ENCODE data around the gene CBLC.

GRCh38 chr19:44847144-44848035 lies 69.7 kb downstream of the CBLC start:
- TF ChIP-seq BACH2 (CRISPR knock-in tag; IDR thresholded peaks at IDR 0.05; ENCODE audit: borderline replicate concordance) = no peak
- no peak for TF ChIP-seq SNAI2 (CRISPR knock-in tag; IDR thresholded peaks at IDR 0.05)
- TF ChIP-seq CREB5 (CRISPR knock-in tag; IDR thresholded peaks at IDR 0.05; ENCODE audit: low read depth) = no peak
- TF ChIP-seq RARB (CRISPR knock-in tag; IDR thresholded peaks at IDR 0.05) = no peak
- TF ChIP-seq PATZ1 (CRISPR knock-in tag; IDR thresholded peaks at IDR 0.05; ENCODE audit: borderline replicate concordance) = peak; percentile 51; the same call in 1 of the 2 replicates
- TF ChIP-seq ZC3H10 (CRISPR knock-in tag; IDR thresholded peaks at IDR 0.05) = no peak
- no peak for TF ChIP-seq TCF4 (CRISPR knock-in tag; IDR thresholded peaks at IDR 0.05; ENCODE audit: borderline replicate concordance)
- TF ChIP-seq ISL1 (CRISPR knock-in tag; IDR thresholded peaks at IDR 0.05) = no peak
- TF ChIP-seq, protein P1, sequence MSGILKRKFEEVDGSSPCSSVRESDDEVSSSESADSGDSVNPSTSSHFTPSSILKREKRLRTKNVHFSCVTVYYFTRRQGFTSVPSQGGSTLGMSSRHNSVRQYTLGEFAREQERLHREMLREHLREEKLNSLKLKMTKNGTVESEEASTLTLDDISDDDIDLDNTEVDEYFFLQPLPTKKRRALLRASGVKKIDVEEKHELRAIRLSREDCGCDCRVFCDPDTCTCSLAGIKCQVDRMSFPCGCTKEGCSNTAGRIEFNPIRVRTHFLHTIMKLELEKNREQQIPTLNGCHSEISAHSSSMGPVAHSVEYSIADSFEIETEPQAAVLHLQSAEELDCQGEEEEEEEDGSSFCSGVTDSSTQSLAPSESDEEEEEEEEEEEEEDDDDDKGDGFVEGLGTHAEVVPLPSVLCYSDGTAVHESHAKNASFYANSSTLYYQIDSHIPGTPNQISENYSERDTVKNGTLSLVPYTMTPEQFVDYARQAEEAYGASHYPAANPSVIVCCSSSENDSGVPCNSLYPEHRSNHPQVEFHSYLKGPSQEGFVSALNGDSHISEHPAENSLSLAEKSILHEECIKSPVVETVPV (CRISPR knock-in tag; IDR thresholded peaks at IDR 0.05) = no peak
- no peak for TF ChIP-seq PPARA (CRISPR knock-in tag; IDR thresholded peaks at IDR 0.05; ENCODE audit: borderline replicate concordance)
- no peak for TF ChIP-seq ESRRG (CRISPR knock-in tag; IDR thresholded peaks at IDR 0.05)
- no peak for TF ChIP-seq ZFP30 (CRISPR knock-in tag; IDR thresholded peaks at IDR 0.05)
